HUES48 (cell line): Measurements from ENCODE around the gene SERPINA6.
"Not testable (repeated sequence)": the region's sequence is repeated elsewhere in the genome, so short reads cannot be mapped to it uniquely, and the experiment has no call there.

Experiments
- H3K27ac ChIP-seq: one replicate; pipeline ENCODE4 v1.7.0; 2013; ENCODE audit warnings: low read depth, low read length, inconsistent platforms
- H3K27me3 ChIP-seq: 2 replicates; pipeline ENCODE4 v1.6.1; 2013; ENCODE audit warnings: mild to moderate bottlenecking, low read length; ENCODE audit not compliant: control insufficient read depth, insufficient read depth
- H3K36me3 ChIP-seq: 2 replicates; pipeline ENCODE4 v1.6.1; 2013; ENCODE audit warnings: low read length; ENCODE audit not compliant: control insufficient read depth, insufficient read depth
- H3K4me1 ChIP-seq: 2 replicates; pipeline ENCODE4 v1.6.1; 2013; ENCODE audit warnings: mild to moderate bottlenecking, low read length; ENCODE audit not compliant: control insufficient read depth, insufficient read depth
- H3K4me3 ChIP-seq: 2 replicates; pipeline ENCODE4 v1.5.1; 2013; ENCODE audit warnings: mild to moderate bottlenecking, low read depth, low read length
- H3K9ac ChIP-seq: 2 replicates; pipeline ENCODE4 v1.6.1; 2013; ENCODE audit warnings: mild to moderate bottlenecking, low read depth, low read length, moderate library complexity
- H3K9me3 ChIP-seq: 2 replicates; pipeline ENCODE4 v1.6.1; 2013; ENCODE audit warnings: low read length; ENCODE audit not compliant: control insufficient read depth, insufficient read depth

Gene SERPINA6

DNA sequence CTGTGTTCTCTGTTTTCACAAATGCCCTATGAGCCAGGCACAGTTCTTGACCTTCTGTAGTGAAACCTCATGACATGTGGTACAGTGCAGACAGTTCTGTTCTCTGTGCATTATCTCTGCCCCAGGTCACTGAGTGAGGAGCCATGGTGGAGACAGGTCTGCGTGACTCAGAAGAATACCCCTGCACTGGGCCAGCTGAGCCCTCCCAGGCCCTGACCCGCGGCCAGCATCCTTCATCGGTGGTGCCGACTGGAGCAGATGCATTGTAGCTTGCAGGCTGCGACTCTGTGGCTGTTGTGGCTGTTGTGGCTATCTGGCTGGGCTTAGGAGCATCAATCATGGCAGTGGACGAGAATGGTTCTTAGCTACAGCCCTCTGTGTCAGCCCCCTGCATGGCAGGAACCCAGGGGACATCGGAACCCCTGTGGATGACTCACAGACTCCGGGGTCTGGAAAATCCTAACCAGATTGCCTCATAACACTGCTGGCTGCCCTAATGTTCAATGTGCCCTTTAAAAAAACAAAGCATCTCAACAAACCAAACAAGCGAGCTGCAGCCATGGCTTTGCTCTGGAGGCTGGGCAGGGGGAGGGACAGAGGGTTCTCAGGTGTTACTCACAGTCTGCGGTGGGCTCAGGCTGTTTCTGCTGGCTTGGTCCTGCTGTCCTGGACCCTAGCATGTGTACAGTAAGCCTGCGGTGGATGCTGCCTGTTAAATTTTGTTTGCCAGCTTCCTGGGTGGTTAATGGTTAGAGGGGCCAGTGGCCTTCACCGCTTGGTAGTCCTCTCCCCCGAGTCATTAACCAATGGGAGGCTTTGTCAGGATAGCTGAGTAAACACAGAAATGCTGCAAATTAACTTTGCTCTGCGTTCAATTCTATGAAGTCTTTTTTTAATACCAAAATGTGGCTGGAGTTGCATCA is at the start of gene SERPINA6:
SERPINA6 (minus strand) TSS at position 689 of the 923 bp plus-strand sequence. CDS start 8,688 bp downstream, outside the sequence.
- Histone ChIP-seq H3K4me3 (no peak within 1 kb of the TSS), H3K4me1 (no peaks in the 10 kb centered on the region), H3K27ac (no peak within 1 kb of the TSS), H3K27me3 (no peaks in the 10 kb centered on the region), H3K9ac (no peak within 1 kb of the TSS), H3K36me3 (no peaks in the 10 kb centered on the region), H3K9me3 (no peaks in the 10 kb centered on the region)

DNA sequence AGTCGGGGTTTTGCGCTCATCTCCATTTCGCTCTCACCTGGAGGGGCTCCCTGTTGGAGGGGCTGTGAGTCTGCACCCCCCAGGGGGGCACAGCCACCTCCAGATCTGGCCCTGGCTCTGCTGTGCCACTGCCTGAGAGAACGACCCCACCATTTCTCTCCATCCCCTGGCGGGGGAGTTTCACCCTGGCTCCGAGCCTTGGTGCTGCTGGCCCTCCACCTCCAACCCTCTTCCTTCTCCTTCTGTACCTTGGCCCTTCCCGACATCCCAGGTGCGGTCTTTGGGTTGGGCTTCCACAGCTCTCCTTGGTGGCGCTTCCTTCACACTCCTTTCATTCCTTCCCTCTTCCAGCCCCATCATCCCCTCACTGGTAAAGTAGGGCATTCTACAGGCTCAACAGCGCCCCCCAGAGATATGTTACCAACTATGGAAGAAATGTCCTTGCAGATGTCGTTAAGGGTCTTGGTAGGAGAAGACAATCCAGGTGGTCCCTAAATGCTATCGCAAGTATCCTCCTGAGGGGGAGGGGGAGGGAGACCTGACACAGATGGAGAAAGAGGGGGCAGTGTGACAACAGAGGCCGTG is 49.0 kb upstream of the SERPINA6 start:
- H3K9ac ChIP-seq = no peak overlapping the region
- no peaks in the 10 kb centered on the region for H3K36me3 ChIP-seq
- H3K4me1 ChIP-seq = peaks cover 19% of the 10 kb centered on the region; the same call in 1 of the 2 replicates
- H3K9me3 ChIP-seq = no peaks in the 10 kb centered on the region
- no peak overlapping the region for H3K4me3 ChIP-seq
- no peaks in the 10 kb centered on the region for H3K27me3 ChIP-seq
- H3K27ac ChIP-seq = no peak overlapping the region

- no peaks in the 10 kb centered on the region for H3K36me3 ChIP-seq
- no peaks in the 10 kb centered on the region for H3K9me3 ChIP-seq
- H3K9ac ChIP-seq = no peak overlapping the region
These were observed 47.4 kb upstream of the SERPINA6 start for GRCh38 chr14:94370524-94370910.

GRCh38 chr14:94369766-94370523 is 46.8 kb upstream of the SERPINA6 start:
- not testable (repeated sequence) for H3K4me1 ChIP-seq, H3K27ac ChIP-seq, H3K27me3 ChIP-seq, H3K4me3 ChIP-seq, H3K36me3 ChIP-seq, H3K9me3 ChIP-seq, H3K9ac ChIP-seq

More at GRCh38 chr14:94370524-94370910, 47.4 kb upstream of the SERPINA6 start:
- Histone ChIP-seq H3K4me1 (peaks cover 15% of the 10 kb centered on the region; the same call in 1 of the 2 replicates), H3K27ac (no peak overlapping the region), H3K4me3 (no peak overlapping the region), H3K27me3 (no peaks in the 10 kb centered on the region)

- no peak overlapping the region for H3K27ac ChIP-seq
- H3K4me3 ChIP-seq = no peak overlapping the region
These were observed 45.8 kb upstream of the SERPINA6 start for GRCh38 chr14:94368956-94369355.

DNA sequence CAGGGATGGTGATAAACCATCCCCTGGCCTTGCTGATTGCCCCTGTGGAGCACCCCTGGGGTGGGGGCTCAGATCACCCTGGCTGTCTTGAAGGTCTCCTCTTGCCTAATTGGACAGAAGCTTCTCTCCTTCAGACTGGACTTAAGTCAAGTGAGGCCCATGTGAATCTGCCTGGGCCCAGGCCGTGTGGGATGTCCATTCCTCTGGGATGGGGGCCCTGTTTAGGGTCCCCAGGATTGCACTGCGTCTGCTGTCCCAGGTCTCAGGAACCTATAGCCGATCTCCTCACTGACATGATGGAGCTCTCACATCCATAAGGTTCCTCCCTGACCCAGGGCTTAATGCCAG is 45.1 kb upstream of the SERPINA6 start:
- Histone ChIP-seq H3K9me3 (no peaks in the 10 kb centered on the region), H3K4me3 (no peak overlapping the region), H3K9ac (no peak overlapping the region), H3K27me3 (no peaks in the 10 kb centered on the region), H3K27ac (no peak overlapping the region), H3K36me3 (no peaks in the 10 kb centered on the region), H3K4me1 (no peaks in the 10 kb centered on the region)

More at GRCh38 chr14:94368956-94369355, 45.8 kb upstream of the SERPINA6 start:
- H3K4me1 ChIP-seq = 0 out of 2 replicates have a peak, but pooled peaks cover 2% of the 10 kb centered on the region
- H3K9me3 ChIP-seq = no peaks in the 10 kb centered on the region
- no peaks in the 10 kb centered on the region for H3K36me3 ChIP-seq
- H3K9ac ChIP-seq = no peak overlapping the region
- H3K27me3 ChIP-seq = no peaks in the 10 kb centered on the region

- Histone ChIP-seq H3K4me3 (no peak overlapping the region), H3K9me3 (no peaks in the 10 kb centered on the region), H3K27me3 (no peaks in the 10 kb centered on the region), H3K4me1 (no peaks in the 10 kb centered on the region), H3K27ac (no peak overlapping the region), H3K36me3 (no peaks in the 10 kb centered on the region), H3K9ac (no peak overlapping the region)
These were observed 44.5 kb upstream of the SERPINA6 start for GRCh38 chr14:94367347-94368242.

DNA sequence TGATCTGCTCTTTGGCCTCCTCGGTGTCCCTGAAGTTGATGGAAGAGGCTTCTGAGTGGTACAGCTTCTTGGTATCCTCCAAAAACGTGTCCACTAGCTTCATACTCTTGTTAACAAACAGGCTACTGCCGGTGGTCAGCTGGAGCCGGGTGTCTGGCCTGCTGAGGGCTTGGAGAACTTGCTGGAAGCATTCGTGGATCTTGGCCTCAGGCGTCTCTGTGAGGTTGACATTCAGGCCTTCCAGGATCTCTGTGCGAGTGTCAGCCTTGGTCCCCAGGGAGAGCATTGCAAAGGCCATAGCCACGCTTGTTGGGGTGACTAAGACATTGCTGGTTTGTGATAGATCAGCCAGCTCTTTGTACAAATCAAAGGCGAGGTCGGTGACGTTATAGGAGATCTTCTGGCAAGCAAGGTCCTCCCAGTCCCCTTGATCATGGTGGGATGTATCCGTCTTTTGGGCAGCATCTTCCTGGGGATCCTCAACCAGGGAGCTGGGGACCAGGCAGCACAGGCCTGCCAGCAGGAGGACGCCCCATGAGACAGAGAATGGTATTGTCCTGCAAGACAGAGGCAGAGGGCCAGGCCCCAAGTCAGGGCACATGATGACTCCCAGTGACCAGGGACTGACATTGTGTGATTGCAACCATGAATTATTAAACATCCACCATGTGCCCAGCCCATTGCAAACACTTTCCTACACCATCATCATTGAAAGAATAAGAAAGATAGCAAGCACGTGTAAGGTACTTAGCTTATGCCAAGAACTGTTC is 43.2 kb upstream of the SERPINA6 start, which contains the start of gene SERPINA2:
SERPINA2 (minus strand) TSS at position 553 of the 770 bp plus-strand sequence.
- Histone ChIP-seq H3K9ac (no peak within 1 kb of the TSS), H3K27me3 (no peaks in the 10 kb centered on the region), H3K4me3 (no peak within 1 kb of the TSS), H3K4me1 (no peaks in the 10 kb centered on the region), H3K27ac (no peak within 1 kb of the TSS), H3K36me3 (no peaks in the 10 kb centered on the region), H3K9me3 (no peaks in the 10 kb centered on the region)

DNA sequence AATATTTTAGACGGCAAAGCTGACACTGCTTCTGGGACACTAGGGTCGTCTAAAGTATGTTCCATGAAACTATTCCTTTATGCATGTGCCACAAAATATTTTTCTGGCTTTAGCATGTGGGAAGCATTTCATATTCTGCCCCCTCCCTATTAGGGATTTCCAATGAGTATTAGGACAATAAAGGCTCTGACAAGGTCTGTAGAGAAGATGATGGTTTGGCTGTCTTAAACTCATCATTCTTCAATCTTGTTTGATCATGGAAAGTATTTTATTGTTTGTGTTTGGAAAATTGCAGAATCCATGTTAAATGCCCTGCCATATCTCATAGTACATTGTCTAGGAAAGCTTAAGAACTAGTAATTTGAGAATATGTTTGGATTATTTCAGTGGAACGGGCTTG is 42.5 kb upstream of the SERPINA6 start:
- no peaks in the 10 kb centered on the region for H3K4me1 ChIP-seq
- no peak overlapping the region for H3K27ac ChIP-seq
- H3K9ac ChIP-seq = no peak overlapping the region
- H3K9me3 ChIP-seq = no peaks in the 10 kb centered on the region
- H3K27me3 ChIP-seq = no peaks in the 10 kb centered on the region
- H3K36me3 ChIP-seq = no peaks in the 10 kb centered on the region
- H3K4me3 ChIP-seq = no peak overlapping the region

- no peaks in the 10 kb centered on the region for H3K27me3 ChIP-seq
- no peak overlapping the region for H3K4me3 ChIP-seq
- no peak overlapping the region for H3K27ac ChIP-seq
- H3K9me3 ChIP-seq = no peaks in the 10 kb centered on the region
- no peaks in the 10 kb centered on the region for H3K36me3 ChIP-seq
- H3K9ac ChIP-seq = no peak overlapping the region
- no peaks in the 10 kb centered on the region for H3K4me1 ChIP-seq
These were observed 41.8 kb upstream of the SERPINA6 start for GRCh38 chr14:94364964-94365363.
